HK-2 (cell line): ENCODE results near the gene ABHD16A.

ENCODE experiments used
- DNase-seq: peaks from one replicate; pipeline ENCODE4 v3.0.0-alpha.2; 2018; ENCODE audit not compliant: unreplicated experiment

The ABHD16A gene

DNA sequence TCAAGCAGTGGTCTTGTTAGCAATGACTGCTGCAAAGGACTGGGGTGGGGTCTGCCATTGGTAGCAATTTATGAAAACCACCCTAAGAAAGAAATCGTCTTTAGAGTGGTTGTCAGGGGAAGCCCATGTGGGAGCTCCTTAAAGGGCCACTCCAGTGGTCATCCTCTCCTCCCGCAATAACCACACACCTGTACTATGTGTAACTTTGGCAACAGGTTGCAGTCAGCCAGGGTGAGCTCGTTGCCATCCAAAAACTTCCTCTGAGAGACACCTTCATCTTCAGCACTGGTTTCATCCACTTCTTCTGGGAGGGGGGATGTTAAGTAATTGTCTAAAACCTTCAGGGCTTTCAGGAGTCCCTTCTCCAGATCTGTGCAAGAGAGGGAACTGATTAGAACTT lies 28.9 kb upstream of the ABHD16A start:
- DNase-seq, result no peak

DNA sequence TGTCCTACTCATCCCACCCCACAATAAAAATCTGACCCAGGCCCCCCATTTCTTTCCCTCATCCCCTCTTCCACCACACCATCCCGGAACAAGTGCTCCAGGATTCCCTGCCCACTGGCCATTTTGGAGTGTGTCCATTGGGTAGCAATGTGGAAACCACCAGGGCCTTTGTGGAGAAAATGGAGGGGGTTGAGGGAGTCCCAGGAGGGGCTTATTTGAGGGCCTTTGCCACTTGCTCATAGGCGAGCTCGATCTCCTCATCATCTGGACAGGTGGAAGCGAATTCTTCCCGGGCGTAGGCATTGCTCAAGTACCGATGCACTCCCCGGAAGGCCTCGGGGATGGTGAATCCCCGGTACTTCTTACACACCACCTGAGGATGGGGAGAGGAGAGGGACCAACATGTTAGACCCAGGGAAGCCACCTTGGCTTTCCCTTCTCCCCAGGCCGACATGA lies 27.5 kb upstream of the ABHD16A start:
- DNase-seq, result no peak

DNA sequence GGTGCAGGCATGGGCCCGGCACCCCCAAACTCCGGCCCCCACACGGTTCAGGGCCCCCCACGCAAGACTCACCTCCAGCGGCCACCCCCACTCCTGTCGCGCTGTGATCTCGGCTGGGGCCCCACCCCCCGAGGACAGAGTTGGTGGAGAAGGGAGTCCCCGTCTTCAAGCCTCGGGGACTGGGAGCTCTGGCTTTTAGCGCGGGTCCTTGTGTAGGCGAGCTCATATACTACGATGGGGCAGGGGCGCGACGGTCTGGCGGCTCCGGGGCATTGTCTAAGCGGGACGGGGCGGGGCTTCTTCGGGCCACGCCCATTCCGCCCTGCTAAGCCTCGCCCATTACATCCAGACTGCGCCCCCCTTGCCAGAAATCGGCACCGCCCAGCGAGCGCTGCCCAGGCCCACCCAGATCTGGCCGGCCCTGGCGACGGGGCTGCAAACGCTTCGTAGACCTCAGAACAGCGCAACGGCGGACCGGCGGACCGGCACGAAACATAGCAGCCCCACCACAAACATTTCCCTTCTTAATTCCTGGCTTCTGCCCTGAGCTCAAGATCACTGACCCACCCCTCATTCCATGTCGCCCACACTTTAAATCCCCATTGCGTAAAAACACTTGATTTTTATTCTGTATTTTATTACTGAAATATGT lies 27.0 kb upstream of the ABHD16A start:
- peak; percentile 79 for DNase-seq

DNA sequence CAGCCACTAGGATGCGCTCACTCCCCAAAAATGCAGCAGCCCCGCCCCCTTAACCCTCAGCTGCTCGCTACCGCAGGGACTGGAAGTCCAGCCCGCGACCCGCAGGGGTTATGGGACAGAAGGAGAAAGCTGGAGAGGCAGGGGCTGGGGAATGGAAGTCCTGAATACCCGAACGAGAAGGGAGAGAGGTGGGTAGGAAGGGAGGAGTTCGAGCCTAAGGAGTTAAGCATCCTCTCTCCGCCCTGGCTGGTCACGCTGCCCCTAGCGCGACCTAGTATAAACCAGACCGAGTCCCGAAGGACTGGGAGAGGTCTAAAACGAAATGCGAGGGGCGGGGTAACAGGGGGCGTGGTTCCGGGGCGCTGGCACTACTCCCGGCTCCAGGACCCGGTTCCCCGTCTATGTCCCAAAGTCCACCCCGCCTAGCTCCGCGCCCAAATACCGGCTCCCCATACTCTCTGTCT lies 26.4 kb upstream of the ABHD16A start:
- DNase-seq, result peak; percentile 87

DNA sequence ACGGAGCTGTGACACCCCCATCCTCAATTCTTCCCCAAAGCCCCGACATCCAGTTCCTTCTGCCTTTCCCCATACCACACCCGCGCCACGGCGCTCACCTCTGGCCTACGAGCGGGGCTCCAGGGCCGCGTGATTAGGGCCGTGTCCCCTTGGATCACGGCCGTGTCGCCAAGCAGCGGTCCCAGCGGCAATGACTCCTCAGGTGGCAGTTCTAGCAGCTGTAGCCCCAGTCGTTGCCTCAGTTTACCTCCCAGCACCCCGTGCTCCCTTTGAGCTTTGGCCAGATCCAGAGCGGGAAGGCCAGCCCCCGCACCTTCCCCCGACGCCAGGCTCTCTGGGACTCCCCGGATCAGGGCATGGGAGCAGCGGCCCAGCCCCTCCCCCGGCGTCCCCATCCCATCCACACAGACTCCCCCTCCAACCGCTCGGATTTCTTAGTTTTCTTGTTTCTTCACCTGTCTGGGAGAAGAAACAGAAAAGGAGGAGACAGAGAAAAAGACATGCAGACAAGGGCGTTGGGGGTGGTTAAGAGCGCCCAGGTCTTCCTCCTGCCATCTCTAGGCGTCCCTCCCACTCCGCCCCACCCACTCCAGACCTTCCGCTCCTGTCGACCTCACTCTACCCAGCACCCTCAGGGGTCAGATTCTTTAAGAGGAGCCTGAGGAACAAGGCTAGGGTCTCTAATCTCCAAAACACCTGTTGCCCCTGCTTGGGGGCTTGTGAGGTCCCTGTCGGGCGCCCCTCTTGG lies 25.8 kb upstream of the ABHD16A start, which contains the start of gene DDAH2:
Gene DDAH2 (minus strand): TSS at position 533 of the 748 bp plus-strand sequence. CDS start 138 bp downstream, at position 395.
- DNase-seq, result no peak

DNA sequence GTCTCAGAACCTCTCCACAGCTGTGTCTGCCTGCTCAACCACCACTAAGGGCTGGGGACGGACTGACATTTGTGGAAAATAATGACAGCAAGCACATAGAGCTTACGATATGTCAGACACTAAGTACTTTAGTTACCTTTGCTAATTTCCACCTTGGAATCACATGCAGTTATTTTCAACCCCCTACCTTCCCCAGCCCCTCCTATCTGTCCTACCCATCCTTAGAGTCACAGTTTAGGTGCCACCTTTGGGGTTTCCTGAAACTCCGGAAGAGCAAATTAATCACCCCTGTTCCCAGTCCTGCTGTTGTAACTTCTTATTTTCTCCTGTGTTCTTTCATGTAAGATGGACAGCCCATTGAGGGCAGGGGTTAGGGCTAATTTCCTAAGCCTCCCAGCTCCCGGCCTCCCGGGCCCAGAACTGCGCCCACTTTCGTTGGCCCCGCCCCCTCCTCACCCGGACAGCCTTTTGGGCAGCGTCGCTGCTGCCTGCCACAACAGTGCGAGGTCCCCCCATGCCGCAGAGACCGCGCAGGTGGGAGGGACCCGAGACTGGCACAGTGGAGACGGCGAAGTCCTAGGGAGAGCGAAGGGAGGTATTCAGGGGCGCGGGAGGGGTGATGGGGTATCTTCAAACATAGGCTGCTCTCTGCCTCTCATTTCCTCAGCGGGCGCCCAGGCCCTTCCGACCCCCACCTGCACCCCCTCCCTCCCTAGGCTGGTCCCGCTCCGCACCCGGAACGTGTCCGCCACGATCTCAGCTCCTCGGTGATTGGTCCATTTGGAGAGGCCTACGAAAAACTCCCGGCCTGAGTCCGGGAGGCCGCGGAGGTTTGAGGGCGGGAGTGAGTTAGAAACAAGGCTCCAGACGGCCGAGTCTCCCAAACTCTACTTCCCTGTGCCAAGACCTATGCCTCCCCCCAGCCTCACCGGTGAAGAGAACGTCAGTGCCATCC lies 24.9 kb upstream of the ABHD16A start:
- DNase-seq, result no peak

DNA sequence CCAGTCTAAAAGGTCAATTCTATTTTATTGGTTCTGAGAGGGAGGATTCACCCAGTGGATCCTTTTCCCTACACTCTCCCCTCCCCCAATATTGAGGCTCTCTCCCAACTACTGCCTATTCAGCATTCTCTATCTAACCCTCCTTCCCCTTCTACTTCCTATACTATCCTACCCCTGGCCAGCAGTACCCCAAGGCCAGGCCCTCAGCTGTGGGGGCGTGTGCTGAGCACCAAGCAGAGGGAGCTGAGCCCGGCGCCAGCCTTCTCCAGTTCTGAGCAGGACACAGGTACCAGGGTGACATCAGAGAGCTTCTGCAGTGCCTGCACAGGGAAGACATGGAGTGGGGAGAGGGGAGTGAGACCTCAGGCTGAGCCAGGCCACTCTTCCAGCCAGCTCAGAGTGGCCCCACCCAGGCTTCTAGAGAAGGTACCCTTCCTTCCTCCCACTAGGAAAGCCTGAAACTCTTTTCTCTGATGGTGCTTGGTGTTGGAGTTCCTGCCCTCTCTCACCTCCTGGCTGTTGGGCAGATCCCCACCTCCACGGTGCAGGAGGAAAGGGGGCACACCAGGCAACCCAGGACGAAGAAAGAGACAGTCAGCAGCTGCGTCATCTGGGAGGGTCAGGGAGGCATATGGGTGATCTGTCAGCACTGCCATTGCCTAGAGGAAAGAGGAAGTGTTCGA lies 24.1 kb upstream of the ABHD16A start:
- DNase-seq, result no peak

DNA sequence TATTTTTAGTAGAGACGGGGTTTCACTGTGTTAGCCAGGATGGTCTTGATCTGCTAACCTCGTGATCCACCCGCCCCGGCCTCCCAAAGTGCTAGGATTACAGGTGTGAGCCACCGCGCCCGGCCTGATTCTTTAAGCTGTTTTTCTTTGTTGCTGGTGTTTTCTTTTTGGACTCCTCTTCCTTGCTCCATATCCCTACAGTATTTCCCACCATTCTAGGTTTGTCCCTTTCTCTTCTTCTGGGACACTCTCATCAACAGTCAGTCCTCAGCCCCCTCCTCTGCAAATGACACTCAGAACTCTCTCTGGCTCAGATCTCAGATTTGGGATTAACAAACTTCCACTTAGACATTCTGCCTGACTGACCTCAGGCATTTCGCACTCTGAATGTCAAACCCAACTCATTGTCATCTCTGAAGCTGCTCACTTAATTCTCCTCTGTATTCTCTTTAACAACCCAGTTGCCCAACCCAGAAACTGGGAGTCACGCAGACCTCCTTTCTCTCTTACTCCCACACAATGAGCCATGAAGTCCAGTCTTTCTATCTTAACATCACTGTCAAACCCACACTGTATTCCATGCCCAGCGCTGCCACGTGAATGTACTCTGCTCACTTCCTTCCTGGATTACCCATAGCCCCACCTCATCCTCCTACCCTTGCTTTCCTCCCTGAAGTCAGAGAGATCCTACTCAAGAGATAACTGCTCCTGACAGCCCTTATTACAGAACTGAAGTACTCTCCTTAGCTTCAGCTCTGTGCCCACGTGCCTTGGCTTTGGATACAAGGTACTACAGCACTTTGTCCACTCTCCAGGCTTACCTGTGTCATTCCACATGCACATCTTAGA lies 22.6 kb upstream of the ABHD16A start:
- no peak for DNase-seq

DNA sequence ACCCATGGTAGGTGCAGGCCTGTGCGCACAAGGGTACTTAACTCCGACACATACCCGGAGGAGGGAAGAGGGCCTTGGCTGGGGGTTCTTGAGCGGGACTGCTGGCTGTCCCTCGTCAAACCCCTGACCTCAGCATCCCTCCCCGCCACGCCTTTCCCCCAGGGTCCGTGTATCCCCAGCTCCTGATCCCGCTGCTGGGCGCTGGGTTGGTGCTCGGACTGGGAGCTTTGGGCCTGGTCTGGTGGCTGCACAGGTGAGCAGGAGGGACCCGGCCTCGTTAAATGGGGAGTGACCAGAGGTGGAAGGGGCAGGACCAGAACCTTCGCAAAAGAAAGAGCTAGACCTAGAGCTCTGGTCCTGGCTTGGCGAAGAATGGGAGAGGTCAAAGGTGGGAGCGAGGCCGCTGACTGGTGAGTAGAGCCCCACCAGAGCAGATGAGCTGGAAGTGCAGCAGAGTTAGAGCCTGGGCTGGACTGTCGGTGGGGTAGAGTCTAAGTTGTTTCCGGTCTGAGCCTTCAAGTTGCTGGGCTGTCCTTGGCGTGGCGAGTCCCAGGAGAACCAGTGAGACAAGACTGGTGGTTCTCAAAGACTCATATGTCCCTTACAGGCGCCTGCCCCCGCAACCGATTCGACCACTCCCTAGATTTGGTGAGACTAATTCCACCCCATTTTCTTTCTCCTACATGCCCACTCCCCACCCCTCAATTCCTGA lies 21.0 kb upstream of the ABHD16A start:
- DNase-seq, result no peak

DNA sequence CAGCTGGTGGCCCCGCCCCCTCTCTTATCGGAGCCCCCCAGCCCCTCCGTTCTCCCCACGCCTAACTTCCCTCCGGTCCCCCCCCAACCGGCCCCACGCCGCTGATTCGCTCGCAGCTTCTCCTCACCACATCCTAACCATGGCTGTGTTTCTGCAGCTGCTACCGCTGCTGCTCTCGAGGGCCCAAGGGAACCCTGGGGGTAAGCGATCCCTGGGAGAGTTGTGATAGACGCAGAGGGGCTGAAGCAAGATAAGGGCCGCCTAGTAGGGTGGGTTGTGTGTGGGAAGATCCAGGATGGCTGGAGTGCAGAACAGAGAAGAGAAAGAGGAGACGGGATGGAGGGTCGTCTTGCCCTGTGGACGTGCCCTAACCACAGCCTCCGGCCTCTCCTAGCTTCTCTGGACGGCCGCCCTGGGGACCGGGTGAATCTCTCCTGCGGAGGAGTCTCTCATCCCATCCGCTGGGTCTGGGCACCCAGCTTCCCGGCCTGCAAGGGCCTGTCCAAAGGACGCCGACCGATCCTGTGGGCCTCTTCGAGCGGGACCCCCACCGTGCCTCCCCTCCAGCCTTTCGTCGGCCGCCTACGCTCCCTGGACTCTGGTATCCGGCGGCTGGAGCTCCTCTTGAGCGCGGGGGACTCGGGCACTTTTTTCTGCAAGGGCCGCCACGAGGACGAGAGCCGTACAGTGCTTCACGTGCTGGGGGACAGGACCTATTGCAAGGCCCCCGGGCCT lies 20.3 kb upstream of the ABHD16A start, which contains the start of gene MPIG6B:
Gene MPIG6B (plus strand): TSS at position 129 of the 735 bp plus-strand sequence. CDS start 11 bp downstream, at position 140.
- no peak for DNase-seq

DNA sequence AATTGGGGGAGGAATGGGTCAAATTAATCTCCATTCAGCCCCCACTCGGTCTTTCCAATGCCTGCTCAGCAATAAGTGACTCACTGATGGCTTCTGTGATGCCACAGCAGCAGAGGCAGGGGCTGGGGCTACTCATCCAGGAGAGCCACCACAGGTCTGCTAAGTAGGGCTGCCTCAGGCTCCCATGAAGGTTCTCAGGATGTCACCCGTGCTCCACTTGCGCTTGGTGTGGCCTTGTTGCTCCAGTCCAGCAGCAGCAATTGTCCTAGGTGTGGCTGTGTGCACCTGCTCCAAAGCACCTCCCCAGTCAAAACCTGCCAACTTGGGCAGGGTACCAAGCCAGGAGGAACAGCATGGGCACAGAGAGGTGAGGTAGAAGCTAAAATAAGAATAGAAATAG lies 19.0 kb upstream of the ABHD16A start:
- no peak for DNase-seq

DNA sequence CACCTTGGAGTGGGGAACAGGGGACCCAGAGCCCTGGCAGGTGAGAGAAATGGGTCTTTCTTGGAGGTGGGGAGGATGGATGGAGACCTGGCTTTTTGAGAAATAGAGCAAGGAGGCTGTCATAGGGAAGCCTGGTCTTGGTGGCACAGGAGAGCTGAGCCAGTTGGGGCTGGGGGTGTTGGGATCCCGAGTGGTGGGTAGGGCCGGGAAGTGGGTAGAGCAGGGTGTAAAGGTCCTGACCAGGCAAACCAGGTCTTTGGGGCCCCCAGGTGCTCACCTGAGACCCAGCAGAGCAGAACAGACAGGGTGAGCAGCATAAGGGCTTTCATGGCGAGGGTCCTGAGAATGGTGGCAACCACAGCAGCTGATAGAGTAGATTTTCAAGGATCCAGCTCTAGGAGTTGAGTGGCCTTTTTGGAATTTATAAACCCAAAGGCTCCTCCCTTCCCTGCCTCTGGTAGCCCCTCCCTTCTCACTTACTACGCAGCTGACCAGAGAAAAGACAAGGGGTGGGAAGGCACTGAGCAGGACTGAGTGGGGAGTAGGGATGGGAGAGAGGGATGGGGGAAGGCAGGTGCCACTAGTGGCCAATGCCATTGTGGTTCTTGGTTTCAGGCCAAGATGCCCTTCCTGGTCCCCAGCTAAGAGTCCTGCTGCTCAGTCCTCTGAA lies 18.4 kb upstream of the ABHD16A start, which contains the start of gene LY6G6C:
Gene LY6G6C (minus strand): TSS at position 396 of the 670 bp plus-strand sequence. CDS start 67 bp downstream, at position 329.
- DNase-seq, result no peak

DNA sequence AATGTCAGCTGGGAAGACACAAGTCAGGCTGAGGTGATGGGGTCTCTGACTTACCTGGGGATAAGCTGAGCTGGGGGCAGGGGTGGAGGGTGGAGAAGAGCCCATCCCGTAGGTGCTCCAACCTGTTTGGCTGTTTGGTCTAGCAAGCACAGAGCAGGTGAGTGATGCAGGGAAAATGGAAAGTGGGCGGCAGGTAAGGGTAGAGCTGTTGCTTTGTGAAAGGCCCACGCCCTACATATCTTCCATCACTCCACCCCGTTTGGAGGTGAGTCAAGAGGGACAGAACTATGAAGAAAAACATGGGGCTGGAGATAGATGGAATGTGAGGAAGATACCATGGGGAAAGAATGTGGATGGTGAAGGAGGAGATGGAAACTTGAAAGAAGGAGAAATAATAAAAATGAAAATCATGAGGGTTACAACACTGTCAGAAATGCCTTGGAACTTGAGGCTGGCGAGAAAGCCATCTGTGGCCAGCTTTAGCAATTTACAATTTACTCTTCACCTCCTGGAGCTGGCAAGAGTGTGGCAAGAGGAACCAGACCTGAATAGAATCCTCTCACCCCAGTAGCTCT lies 17.2 kb upstream of the ABHD16A start:
- DNase-seq, result no peak

DNA sequence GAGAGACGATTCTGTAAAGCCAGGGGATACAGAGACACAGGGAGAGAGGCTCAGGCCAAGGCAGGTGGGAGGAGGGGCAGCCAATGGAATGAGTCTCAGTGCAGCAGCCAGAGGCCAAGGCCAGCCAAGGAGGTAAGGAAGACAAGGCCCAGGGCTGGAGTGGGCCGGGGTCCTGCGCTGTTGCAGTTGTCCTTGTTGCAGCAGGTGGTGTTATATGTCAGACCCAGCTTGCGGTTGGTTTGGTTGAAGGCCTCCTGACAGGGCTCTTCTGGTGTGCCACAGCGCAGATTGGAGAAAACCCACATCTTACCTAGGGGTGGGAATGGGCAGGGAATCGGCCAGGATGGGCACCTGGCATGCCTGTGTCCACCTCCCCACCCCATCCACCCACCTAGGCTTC lies 15.9 kb upstream of the ABHD16A start:
- no peak for DNase-seq

DNA sequence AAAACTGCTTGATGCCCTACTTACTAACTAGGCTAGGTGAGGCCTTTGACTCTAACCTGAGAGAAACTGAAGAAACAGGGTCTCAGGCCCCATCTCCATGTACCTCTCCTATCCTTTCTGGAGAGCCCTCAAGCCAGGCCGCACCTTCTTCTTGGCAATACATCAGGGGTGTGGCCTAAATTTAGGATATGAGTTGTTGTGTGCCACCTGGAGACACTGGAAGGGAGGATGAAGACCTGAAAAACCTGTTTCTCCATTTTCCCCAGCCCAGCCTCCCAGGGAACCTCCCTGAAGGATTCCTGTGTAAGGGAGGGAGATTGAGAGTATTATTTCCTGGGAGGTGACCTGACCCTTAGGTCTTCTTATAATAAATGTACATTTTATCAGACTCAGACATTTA lies 15.1 kb upstream of the ABHD16A start:
- no peak for DNase-seq

DNA sequence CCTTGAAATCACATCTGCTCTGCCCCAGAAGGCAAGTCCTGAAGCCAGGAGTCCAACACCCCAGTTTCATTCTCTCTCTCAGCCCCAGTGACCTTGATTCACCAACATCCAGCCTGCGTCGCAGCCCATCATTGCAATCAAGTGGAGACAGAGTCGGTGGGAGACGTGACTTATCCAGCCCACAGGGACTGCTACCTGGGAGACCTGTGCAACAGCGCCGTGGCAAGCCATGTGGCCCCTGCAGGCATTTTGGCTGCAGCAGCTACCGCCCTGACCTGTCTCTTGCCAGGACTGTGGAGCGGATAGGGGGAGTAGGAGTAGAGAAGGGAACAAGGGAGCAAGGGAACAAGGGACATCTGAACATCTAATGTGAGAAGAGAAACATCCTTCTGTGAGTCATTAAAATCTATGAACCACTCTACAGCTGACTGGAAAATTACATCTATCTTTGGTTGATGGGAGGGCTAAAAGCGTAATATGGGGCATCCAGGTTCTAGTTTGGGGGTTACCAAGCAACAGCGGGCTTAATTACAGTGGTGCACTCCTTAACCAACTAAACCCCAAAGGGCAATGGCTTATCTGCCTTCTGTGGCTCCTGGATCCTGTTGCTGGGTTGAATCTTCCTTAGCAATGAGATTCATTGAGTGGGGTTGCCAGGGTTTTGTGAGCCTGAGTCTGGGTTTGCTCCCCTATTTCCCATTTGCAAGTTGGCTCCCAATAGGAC lies 14.5 kb upstream of the ABHD16A start:
- no peak for DNase-seq
